GM12878 (cell line): ENCODE results near the gene SIM1.

Experiments used
- CREM ChIP-seq: IDR thresholded peaks from 2 replicates; pipeline ENCODE4 v1.6.1; 2014; ENCODE audit warnings: antibody characterized with exemption, low read depth
- EZH2 ChIP-seq: IDR thresholded peaks from 2 replicates; pipeline ENCODE4 v1.6.1; 2012; ENCODE audit warnings: low read depth, mild to moderate bottlenecking, control low read depth, inconsistent platforms, low read length, borderline replicate concordance; ENCODE audit not compliant: control insufficient read depth
- IKZF1 ChIP-seq: fragments of 450-650 bp; conservative IDR thresholded peaks from 2 replicates; pipeline ENCODE4 v1.6.1; 2017; ENCODE audit warnings: antibody characterized with exemption, mild to moderate bottlenecking

GRCh38 chr6:100376103-100376502 lies 88.6 kb downstream of the SIM1 start:
- TF ChIP-seq EZH2, result no peak
- TF ChIP-seq CREM, result no peak
- TF ChIP-seq IKZF1, result no peak
